Psoas muscle (tissue), 8 donors: ENCODE results near the gene CCDC187. TPM values are rescaled to one million over a fixed set of nuclear protein-coding genes. Genes with fewer than 3 reads are reported as not detected.

Source experiments
- ATAC-seq, 4 donors: fragments of 200-7000 bp; cut with Tn5 transposase; one replicate each; pipeline ENCODE4 v1.9.1; 2020; ENCODE audit warnings: moderate library complexity in 3 of 4, mild to moderate bottlenecking in 2 of 4
- DNase-seq, 2 donors: peaks; one replicate each; pipeline ENCODE4 v3.0.0-alpha.2; 2020
- H3K27ac ChIP-seq: fragments of 200-600 bp; one replicate; pipeline ENCODE4 v1.8.0; 2022
- H3K27me3 ChIP-seq, 3 donors: fragments of 200-600 bp in 1 of 3; one replicate each; pipeline versions ENCODE4 v1.6.1 to v1.8.0; 2013 to 2022; ENCODE audit warnings: low read length in 2 of 3, mild to moderate bottlenecking in 2 of 3, moderate library complexity in 1 of 3; ENCODE audit not compliant: insufficient read depth in 3 of 3
- H3K36me3 ChIP-seq, 2 donors: fragments of 200-600 bp in 1 of 2; one replicate each; pipeline versions ENCODE4 v1.6.1 to v1.8.0; 2013 to 2022; ENCODE audit warnings: low read depth in 1 of 2, mild to moderate bottlenecking in 1 of 2, moderate library complexity in 1 of 2; ENCODE audit not compliant: insufficient read depth in 1 of 2
- H3K4me1 ChIP-seq: fragments of 200-600 bp; one replicate; pipeline ENCODE4 v1.8.0; 2022
- H3K4me3 ChIP-seq: fragments of 200-600 bp; one replicate; pipeline ENCODE4 v1.8.0; 2022; ENCODE audit warnings: mild to moderate bottlenecking
- H3K9me3 ChIP-seq: fragments of 200-600 bp; one replicate; pipeline ENCODE4 v1.8.0; 2022
- WGBS, 3 donors: extraction: QIAGEN DNeasy Blood & Tissue Kit; methylation state at CpG; one replicate each; pipeline versions ENCODE4 v1.1.6 to v1.1.7; 2013; 5-methylcytosine and 5-hydroxymethylcytosine counted together
- intact Hi-C, 2 donors: fragments of 100-400 bp; cut with DNase I; formaldehyde crosslinking; loops; one replicate each; pipeline versions ENCODE4 v1.11.0 to v1.14.2; 2022
- polyA plus RNA-seq, 3 donors: library from polyadenylated mRNA; stranded (reverse); fragments of 200-250 nt; gene quantifications; one replicate each; pipeline ENCODE4 v1.2.3, GENCODE V29; 2013
- total RNA-seq, 4 donors: library from RNA; stranded (reverse); fragmentation: NEBNext Ultra II Directional in 2 of 4; extraction: Animal tissue kit (Norgen Biotek cat#: 25700) in 2 of 4; gene quantifications; one replicate each; pipeline versions ENCODE4 v1.2.1 to v1.2.4, GENCODE V29; 2021 to 2023
- TF ChIP-seq, protein P1 (sequence below): fragments of 200-600 bp; IDR thresholded peaks from one replicate; pipeline ENCODE4 v1.8.0; 2022; ENCODE audit warnings: antibody characterized with exemption
- donor health status: healthy with polysubstance abuse.
- donor health status: DM: no; HTN: no; CAD: no; lungs with moderate emphysema.
- donor health status: Bipolar disorder and iron deficiency.
- donor health status: healthy.
- donor health status: DM: yes; HTN: yes; CAD: no.
- donor health status: DM: no; HTN: no; CAD: no.
- donor health status: DM: no; HTN: no; CAD: no.
- donor health status: DM: yes; HTN: yes; CAD: no.

Gene CCDC187
- total and polyA plus RNA-seq, 7 donors: not detected

GRCh38 chr9:136329211-136329627 is 25.3 kb upstream of the CCDC187 start:
- ATAC-seq: no peak
- H3K4me3 ChIP-seq: no peak overlapping the region

GRCh38 chr9:136328622-136329041 is 24.7 kb upstream of the CCDC187 start:
- peaks cover 0 to 38% (median 3%) of the 10 kb centered on the region in 3 donors for H3K27me3 ChIP-seq
- ATAC-seq (no peak), DNase-seq (no peak)
- peaks cover 5% of the 10 kb centered on the region for H3K4me1 ChIP-seq
- peak overlapping the region; percentile 63 for H3K4me3 ChIP-seq
- TF ChIP-seq, protein P1, sequence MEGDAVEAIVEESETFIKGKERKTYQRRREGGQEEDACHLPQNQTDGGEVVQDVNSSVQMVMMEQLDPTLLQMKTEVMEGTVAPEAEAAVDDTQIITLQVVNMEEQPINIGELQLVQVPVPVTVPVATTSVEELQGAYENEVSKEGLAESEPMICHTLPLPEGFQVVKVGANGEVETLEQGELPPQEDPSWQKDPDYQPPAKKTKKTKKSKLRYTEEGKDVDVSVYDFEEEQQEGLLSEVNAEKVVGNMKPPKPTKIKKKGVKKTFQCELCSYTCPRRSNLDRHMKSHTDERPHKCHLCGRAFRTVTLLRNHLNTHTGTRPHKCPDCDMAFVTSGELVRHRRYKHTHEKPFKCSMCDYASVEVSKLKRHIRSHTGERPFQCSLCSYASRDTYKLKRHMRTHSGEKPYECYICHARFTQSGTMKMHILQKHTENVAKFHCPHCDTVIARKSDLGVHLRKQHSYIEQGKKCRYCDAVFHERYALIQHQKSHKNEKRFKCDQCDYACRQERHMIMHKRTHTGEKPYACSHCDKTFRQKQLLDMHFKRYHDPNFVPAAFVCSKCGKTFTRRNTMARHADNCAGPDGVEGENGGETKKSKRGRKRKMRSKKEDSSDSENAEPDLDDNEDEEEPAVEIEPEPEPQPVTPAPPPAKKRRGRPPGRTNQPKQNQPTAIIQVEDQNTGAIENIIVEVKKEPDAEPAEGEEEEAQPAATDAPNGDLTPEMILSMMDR: no peak
- H3K36me3 ChIP-seq: no peaks in the 10 kb centered on the region
- 33 to 53% (median 38%) methylated on average over 15 of the region's 15 CpGs for WGBS, 3 donors
- intact Hi-C loops: no loop called here
- H3K27ac ChIP-seq: no peak overlapping the region
- H3K9me3 ChIP-seq: no peaks in the 10 kb centered on the region

More at GRCh38 chr9:136329211-136329627, 25.3 kb upstream of the CCDC187 start:
- Histone ChIP-seq H3K36me3 (no peaks in the 10 kb centered on the region), H3K4me1 (peaks cover 5% of the 10 kb centered on the region), H3K27ac (no peak overlapping the region), H3K27me3 (peaks cover 0 to 38% (median 3%) of the 10 kb centered on the region in 3 donors), H3K9me3 (no peaks in the 10 kb centered on the region)
- TF ChIP-seq, protein P1: no peak
- WGBS, 3 donors: 64 to 76% (median 67%) methylated on average over 18 to 19 of the region's 19 CpGs
- DNase-seq: no peak
- intact Hi-C loops: no loop called here

DNA sequence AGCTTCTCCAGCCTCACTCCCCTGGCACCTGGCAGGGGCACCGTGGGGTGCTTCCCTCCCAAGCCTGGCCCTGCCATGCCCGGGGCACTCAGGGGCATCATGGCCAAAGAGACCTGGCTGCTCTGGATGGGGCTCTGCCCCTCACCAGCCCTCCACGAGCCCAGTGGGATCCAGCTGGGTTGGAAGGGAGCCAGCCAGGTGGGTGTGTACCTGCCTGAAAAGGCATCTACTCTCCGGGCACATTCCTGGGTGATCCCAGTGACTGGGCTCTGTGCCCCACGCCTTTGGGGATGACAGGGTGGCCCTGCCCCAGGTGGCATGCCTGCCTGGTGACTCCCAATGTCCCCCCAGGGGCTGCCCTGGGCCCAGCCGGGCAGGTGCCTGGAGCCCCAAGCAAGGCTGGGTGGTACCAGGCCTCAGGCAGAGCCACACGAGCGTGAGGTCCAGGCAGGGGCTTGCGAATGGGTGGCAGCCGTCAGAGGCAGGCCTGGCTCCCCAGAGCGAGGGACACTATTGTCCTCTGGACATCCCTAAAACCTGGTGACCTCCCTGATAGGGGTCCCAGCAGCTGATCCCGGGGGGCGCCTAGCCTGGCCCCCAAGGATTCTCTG is 24.2 kb upstream of the CCDC187 start:
- ATAC-seq: no peak
- Histone ChIP-seq H3K27me3 (peaks cover 0 to 38% (median 3%) of the 10 kb centered on the region in 3 donors), H3K9me3 (no peaks in the 10 kb centered on the region), H3K36me3 (no peaks in the 10 kb centered on the region), H3K4me3 (peak overlapping the region; percentile 63), H3K4me1 (peaks cover 5% of the 10 kb centered on the region), H3K27ac (no peak overlapping the region)
- intact Hi-C loops: no loop called here
- 27 to 33% (median 30%) methylated on average over 13 of the region's 13 CpGs for WGBS, 3 donors
- TF ChIP-seq, protein P1: no peak
- no peak for DNase-seq

- no peaks in the 10 kb centered on the region for H3K36me3 ChIP-seq
- DNase-seq (peak in 1 of 2 donors; percentile 56), ATAC-seq (peak in 1 of 4 donors; percentile 35)
- no peaks in the 10 kb centered on the region for H3K9me3 ChIP-seq
- intact Hi-C loops: no loop called here
- peaks cover 0 to 43% (median 3%) of the 10 kb centered on the region in 3 donors for H3K27me3 ChIP-seq
- no peak within 1 kb of the TSS for H3K27ac ChIP-seq
- peak within 1 kb of the TSS; percentile 63 for H3K4me3 ChIP-seq
- TF ChIP-seq, protein P1: no peak
- WGBS, 3 donors: 1 to 2% (median 2%) methylated on average over 13 to 85 of the region's 88 CpGs
- H3K4me1 ChIP-seq: peaks cover 5% of the 10 kb centered on the region
Observed at GRCh38 chr9:136327304-136327974, 23.5 kb upstream of the CCDC187 start, which contains the start of gene GPSM1. GPSM1 (plus strand) TSS chr9:136327539; CDS start chr9:136327696, 157 bp downstream.
